Choroid plexus epithelial cell (primary cell): ENCODE measurements around the gene MCOLN2.

Experiments
- DNase-seq: peaks from one replicate; pipeline ENCODE4 v3.0.0-alpha.2; 2010; ENCODE audit warnings: low read depth
- H3K4me3 ChIP-seq: 2 replicates; pipeline ENCODE4 v1.5.1; 2011; ENCODE audit warnings: low read depth, mild to moderate bottlenecking, control low read depth, low read length, moderate library complexity
- CTCF ChIP-seq: conservative IDR thresholded peaks from 2 replicates; pipeline ENCODE4 v1.5.1; 2011; ENCODE audit warnings: low read depth, mild to moderate bottlenecking, control low read depth, inconsistent platforms, low read length, moderate library complexity

MCOLN2 gene

GRCh38 chr1:84899969-84900368 is 96.9 kb downstream of the MCOLN2 start:
- TF ChIP-seq CTCF = no peak
- DNase-seq = no peak
- H3K4me3 ChIP-seq = no peak overlapping the region

- no peak for TF ChIP-seq CTCF
- H3K4me3 ChIP-seq = no peak overlapping the region
- DNase-seq = no peak
Measured at GRCh38 chr1:84896279-84896678, 100.6 kb downstream of the MCOLN2 start.

- peak within 1 kb of the TSS; percentile 43 for H3K4me3 ChIP-seq
- TF ChIP-seq CTCF = no peak
- DNase-seq = peak; percentile 24
Measured at GRCh38 chr1:84892705-84893618, 104.0 kb downstream of the MCOLN2 start, which contains the start of gene LPAR3. TSS of gene LPAR3 (minus strand) at chr1:84893206. CDS start at chr1:84866120, 27,086 bp downstream.

- TF ChIP-seq CTCF = no peak
- H3K4me3 ChIP-seq = no peak overlapping the region
- no peak for DNase-seq
Measured at GRCh38 chr1:84890566-84890965, 106.3 kb downstream of the MCOLN2 start.

GRCh38 chr1:84889437-84889836 is 107.5 kb downstream of the MCOLN2 start:
- no peak overlapping the region for H3K4me3 ChIP-seq
- TF ChIP-seq CTCF = no peak
- no peak for DNase-seq

- no peak for TF ChIP-seq CTCF
- DNase-seq = no peak
Measured at GRCh38 chr1:84888753-84889152, 108.2 kb downstream of the MCOLN2 start.

More at GRCh38 chr1:84888753-84889152, 108.2 kb downstream of the MCOLN2 start:
- H3K4me3 ChIP-seq = no peak overlapping the region
